HepG2 (cell line): ENCODE results near the gene ADARB2. TPM values are rescaled to one million over a fixed set of nuclear protein-coding genes. Genes with fewer than 3 reads are reported as not detected.

ENCODE experiments used
- ATAC-seq: fragments of 200-7000 bp; cut with Tn5 transposase; 3 replicates; pipeline ENCODE4 v1.9.1; 2020; ENCODE audit warnings: mild to moderate bottlenecking, moderate library complexity
- BruUV-seq: library from RNA; stranded (reverse); fragments of 400-500 nt; replicated peaks from 2 replicates; lab custom pipeline; 2021; lab: Mats Ljungman, UMichigan
- CTCF ChIA-PET: fragments of 300-600 bp; formaldehyde crosslinking; extraction: SDS; loops from one replicate; lab custom pipeline; 2021; ENCODE audit warnings: low total read pairs, inconsistent platforms, low intra/inter-chr PET ratio; lab: Yijun Ruan, JAX
- POLR2A ChIA-PET: fragments of 350-600 bp; sonication (Branson Sonifier 250); formaldehyde crosslinking; loops from one replicate; lab custom pipeline; 2020; ENCODE audit warnings: antibody characterized with exemption, inconsistent platforms; lab: Yijun Ruan, JAX
- DNase-seq: peaks from one replicate; pipeline ENCODE4 v3.0.0-alpha.2; 2015; ENCODE audit warnings: low spot score
- FAIRE-seq: peaks from 3 replicates; lab custom pipeline; 2011; peaks lifted over from hg19 to GRCh38; lab: Jason Lieb, UNC
- H2AFZ ChIP-seq: one replicate; pipeline ENCODE4 v1.6.1; 2011; ENCODE audit warnings: low read length, inconsistent platforms
- H3K27ac ChIP-seq: fragments of 300-600 bp; 3 replicates; pipeline ENCODE4 v1.8.0; 2011; ENCODE audit warnings: mixed run types, mild to moderate bottlenecking, mixed read lengths, low read length, inconsistent platforms; ENCODE audit not compliant: insufficient read depth; ENCODE audit errors: extremely low read length
- H3K27me3 ChIP-seq, 2 experiments: fragments of 200-600 bp in 1 of 2; 2 replicates in 1 of 2; 3 replicates in 1 of 2; pipeline versions ENCODE4 v1.6.0 to v1.8.0; 2011; ENCODE audit warnings: low read length in 2 of 2, mild to moderate bottlenecking in 2 of 2, moderate library complexity in 2 of 2, inconsistent platforms in 1 of 2; ENCODE audit not compliant: insufficient read depth in 2 of 2, control insufficient read depth in 1 of 2
- H3K36me3 ChIP-seq, 2 experiments: fragments of 200-600 bp in 1 of 2; replicated peaks in 1 of 2; 2 replicates in 1 of 2; 3 replicates in 1 of 2; pipeline versions ENCODE4 v1.5.1 to v1.8.0; 2011; ENCODE audit warnings: low read length in 2 of 2, inconsistent platforms in 1 of 2; ENCODE audit not compliant: insufficient read depth in 2 of 2, control insufficient read depth in 1 of 2
- H3K4me1 ChIP-seq: 2 replicates; pipeline ENCODE4 v1.5.1; 2012; ENCODE audit warnings: low read length, inconsistent platforms; ENCODE audit not compliant: insufficient read depth
- H3K4me2 ChIP-seq: 2 replicates; pipeline ENCODE4 v1.6.0; 2011; ENCODE audit warnings: low read depth, low read length, inconsistent platforms
- H3K4me3 ChIP-seq, 3 experiments: fragments of 200-600 bp in 1 of 3; sonication (generic), shearing (Covaris generic) in 1 of 3; replicated peaks in 1 of 3; 2 replicates each; pipeline ENCODE4 v1.5.1; 2011 to 2016; ENCODE audit warnings: low read length in 3 of 3, inconsistent platforms in 2 of 3, low read depth in 2 of 3, mild to moderate bottlenecking in 2 of 3, control low read depth in 1 of 3, mixed read lengths in 1 of 3; ENCODE audit not compliant: insufficient read depth in 1 of 3
- H3K79me2 ChIP-seq: one replicate; pipeline ENCODE4 v1.6.1; 2011; ENCODE audit warnings: low read length, inconsistent platforms; ENCODE audit not compliant: insufficient read depth
- H3K9ac ChIP-seq: 2 replicates; pipeline ENCODE4 v1.6.0; 2011; ENCODE audit warnings: mild to moderate bottlenecking, low read depth, low read length, inconsistent platforms; ENCODE audit not compliant: insufficient read depth
- H3K9me3 ChIP-seq: 2 replicates; pipeline ENCODE4 v1.5.1; 2012; ENCODE audit warnings: mild to moderate bottlenecking, low read length
- H4K20me1 ChIP-seq: 2 replicates; pipeline ENCODE4 v1.6.0; 2011; ENCODE audit warnings: inconsistent platforms, mild to moderate bottlenecking, low read length, moderate library complexity; ENCODE audit not compliant: insufficient read depth
- AHR ChIP-seq: IDR thresholded peaks from 2 replicates; pipeline ENCODE4 v1.6.1; 2018; ENCODE audit warnings: missing genetic modification reagents, missing compliant biosample characterization
- ARHGAP35 ChIP-seq: sonication (generic); formaldehyde crosslinking; IDR thresholded peaks from 2 replicates; pipeline ENCODE4 v1.9.0; 2022; ENCODE audit warnings: mild to moderate bottlenecking, inconsistent platforms, moderate library complexity, missing genetic modification reagents, borderline replicate concordance
- BRCA1 ChIP-seq: sonication (generic); formaldehyde crosslinking; IDR thresholded peaks from 2 replicates; pipeline ENCODE4 v1.4.0; 2020; ENCODE audit warnings: missing genetic modification reagents
- FOXM1 ChIP-seq: sonication (generic); formaldehyde crosslinking; IDR thresholded peaks from 2 replicates; pipeline ENCODE4 v1.5.0; 2020; ENCODE audit warnings: missing genetic modification reagents
- HIVEP1 ChIP-seq: sonication (generic); formaldehyde crosslinking; IDR thresholded peaks from 2 replicates; pipeline ENCODE4 v1.4.0; 2020; ENCODE audit warnings: mild to moderate bottlenecking, missing genetic modification reagents
- HMG20A ChIP-seq: IDR thresholded peaks from 2 replicates; pipeline ENCODE4 v1.6.1; 2016; ENCODE audit warnings: borderline replicate concordance
- KDM3A ChIP-seq: IDR thresholded peaks from 2 replicates; pipeline ENCODE4 v1.6.1; 2018; ENCODE audit warnings: low read depth, missing compliant biosample characterization
- MAF1 ChIP-seq: sonication (generic); formaldehyde crosslinking; IDR thresholded peaks from 2 replicates; pipeline ENCODE4 v1.5.0; 2020; ENCODE audit warnings: missing genetic modification reagents, borderline replicate concordance
- SP1 ChIP-seq, 2 experiments: fragments of 450-650 bp in 1 of 2; sonication (generic) in 1 of 2; formaldehyde crosslinking in 1 of 2; IDR thresholded peaks; 2 replicates each; pipeline versions ENCODE4 v1.4.0 to v1.6.1; 2016 to 2020; ENCODE audit warnings: missing genetic modification reagents in 1 of 2
- TFAP4 ChIP-seq: sonication (generic); IDR thresholded peaks from 2 replicates; pipeline ENCODE4 v1.6.1; 2016; ENCODE audit warnings: low read depth, borderline replicate concordance
- ZKSCAN5 ChIP-seq: sonication (generic); formaldehyde crosslinking; IDR thresholded peaks from 2 replicates; pipeline ENCODE4 v1.5.1; 2020; ENCODE audit warnings: mild to moderate bottlenecking, missing genetic modification reagents
- ZNF20 ChIP-seq: sonication (generic); formaldehyde crosslinking; IDR thresholded peaks from 2 replicates; pipeline ENCODE4 v1.4.0; 2020; ENCODE audit warnings: mild to moderate bottlenecking, moderate library complexity, missing genetic modification reagents
- ZNF616 ChIP-seq: sonication (generic); formaldehyde crosslinking; IDR thresholded peaks from 2 replicates; pipeline ENCODE4 v1.5.0; 2020; ENCODE audit warnings: low read depth, mild to moderate bottlenecking, missing genetic modification reagents
- ZNF816 ChIP-seq: sonication (generic); formaldehyde crosslinking; IDR thresholded peaks from 2 replicates; pipeline ENCODE4 v1.8.0; 2022; ENCODE audit warnings: missing genetic modification reagents, mild to moderate bottlenecking, borderline replicate concordance
- ZNF839 ChIP-seq: sonication (generic); formaldehyde crosslinking; IDR thresholded peaks from 2 replicates; pipeline ENCODE4 v1.4.0; 2020; ENCODE audit warnings: missing genetic modification reagents, mild to moderate bottlenecking, borderline replicate concordance
- WGBS: methylation state at CpG from one replicate; pipeline ENCODE4 v1.1.6; 2017; ENCODE audit warnings: low lambda C conversion rate; 5-methylcytosine and 5-hydroxymethylcytosine counted together
- in situ Hi-C: cut with HindIII; loops from 2 replicates; pipeline ENCODE4 v1.10.0; 2017; ENCODE audit warnings: low pct_unique_long_range_greater_than_20kb; ENCODE audit not compliant: extremely low pct_ligation_motif_present
- intact Hi-C: fragments of 100-400 bp; cut with micrococcal nuclease; formaldehyde crosslinking; loops from one replicate; pipeline ENCODE4 v1.10.0; 2022; ENCODE audit not compliant: unreplicated experiment
- polyA plus RNA-seq, 8 experiments: library from polyadenylated mRNA; depleted of rRNA in 3 of 8; stranded (reverse) in 7 of 8; unstranded in 1 of 8; fragments of >200 nt; fragmentation: Illumina TruSeq in 4 of 8; extraction: Trizol in 4 of 8; gene quantifications; 2 replicates each; pipeline versions ENCODE4 v1.2.1 to v1.2.3, GENCODE V29; 2011 to 2016; ENCODE audit warnings: low read depth in 4 of 8, missing spikeins in 1 of 8, mixed read lengths in 1 of 8; ENCODE audit not compliant: insufficient read depth in 1 of 8
- total RNA-seq, 5 experiments: library from RNA; depleted of rRNA; stranded (reverse); fragments of >200 nt; fragmentation: Illumina TruSeq; extraction: Trizol; gene quantifications; 2 replicates each; pipeline ENCODE4 v1.2.3, GENCODE V29; 2016; ENCODE audit warnings: low read depth in 1 of 5
- TF ChIP-seq, protein P1 (sequence below): sonication (generic); formaldehyde crosslinking; IDR thresholded peaks from 2 replicates; pipeline ENCODE4; 2020; ENCODE audit warnings: missing genetic modification reagents, mild to moderate bottlenecking, borderline replicate concordance

The ADARB2 gene
- total and polyA plus RNA-seq, 2 of the 13 experiments (the other 11 are each of a cell fraction or from before 2014, with no cell fraction given): not detected

DNA sequence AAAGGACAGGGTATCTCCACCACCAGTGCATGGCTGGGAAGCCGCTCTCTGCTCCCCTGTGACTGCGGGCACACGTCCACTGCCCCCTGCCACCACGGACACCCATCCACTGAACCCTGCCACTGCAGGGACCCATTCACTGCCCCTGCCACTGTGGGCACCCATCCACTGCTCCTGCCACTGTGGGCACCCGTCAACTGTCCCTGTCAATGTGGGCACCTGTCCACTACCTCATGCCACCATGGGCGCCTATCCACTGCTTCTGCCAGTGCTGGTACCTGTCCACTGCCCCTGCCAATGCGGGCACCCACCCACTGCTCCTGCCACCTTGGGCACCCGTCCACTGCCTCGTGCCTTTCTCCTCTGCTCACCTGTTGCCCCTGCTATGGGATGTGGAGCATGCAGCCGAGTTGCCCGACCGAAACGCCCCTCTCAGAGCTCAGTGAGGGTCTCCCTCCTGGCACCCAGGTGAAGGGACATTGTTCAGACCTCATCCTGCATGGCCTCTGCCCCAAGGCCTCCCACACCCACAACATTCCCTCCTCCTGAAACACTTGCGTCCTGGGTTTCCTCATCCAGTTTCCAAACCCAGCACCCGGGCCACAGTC, 207.4 kb downstream of the ADARB2 start (continued):
- TF ChIP-seq TFAP4: no peak
- no peak for TF ChIP-seq FOXM1 (CRISPR knock-in tag)
- no peak for TF ChIP-seq HMG20A

- no peak overlapping the region for H3K27ac ChIP-seq
- no peak for ATAC-seq
- no peak for DNase-seq
Measured at GRCh38 chr10:1527951-1528350, 209.4 kb downstream of the ADARB2 start.

More at GRCh38 chr10:1527951-1528350, 209.4 kb downstream of the ADARB2 start:
- in situ Hi-C loops: no loop called here
- H3K4me3 ChIP-seq: no peak overlapping the region
- H3K79me2 ChIP-seq: no peaks in the 10 kb centered on the region
- no peaks in the 10 kb centered on the region for H3K9me3 ChIP-seq
- H3K4me2 ChIP-seq: no peak overlapping the region
- H3K9ac ChIP-seq: no peak overlapping the region
- no peaks in the 10 kb centered on the region for H3K36me3 ChIP-seq
- CTCF ChIA-PET: no interaction called here
- BruUV-seq: no TSS peak
- H4K20me1 ChIP-seq: no peaks in the 10 kb centered on the region
- WGBS: 18% methylated on average over 7 of the region's 15 CpGs
- FAIRE-seq: no peak
- TF ChIP-seq MAF1 (CRISPR knock-in tag) (no peak), ZNF839 (CRISPR knock-in tag) (no peak), HIVEP1 (no peak), KDM3A (CRISPR knock-in tag) (no peak), ZKSCAN5 (CRISPR knock-in tag) (no peak), ZNF20 (no peak), ZNF816 (no peak), BRCA1 (CRISPR knock-in tag) (no peak), AHR (CRISPR knock-in tag) (no peak), SP1 (IDR thresholded peaks at IDR 0.05) (no peak), SP1 (CRISPR knock-in tag; IDR thresholded peaks at IDR 0.05) (no peak), ZNF616 (CRISPR knock-in tag) (no peak), ARHGAP35 (CRISPR knock-in tag) (no peak)
- TF ChIP-seq, protein P1, sequence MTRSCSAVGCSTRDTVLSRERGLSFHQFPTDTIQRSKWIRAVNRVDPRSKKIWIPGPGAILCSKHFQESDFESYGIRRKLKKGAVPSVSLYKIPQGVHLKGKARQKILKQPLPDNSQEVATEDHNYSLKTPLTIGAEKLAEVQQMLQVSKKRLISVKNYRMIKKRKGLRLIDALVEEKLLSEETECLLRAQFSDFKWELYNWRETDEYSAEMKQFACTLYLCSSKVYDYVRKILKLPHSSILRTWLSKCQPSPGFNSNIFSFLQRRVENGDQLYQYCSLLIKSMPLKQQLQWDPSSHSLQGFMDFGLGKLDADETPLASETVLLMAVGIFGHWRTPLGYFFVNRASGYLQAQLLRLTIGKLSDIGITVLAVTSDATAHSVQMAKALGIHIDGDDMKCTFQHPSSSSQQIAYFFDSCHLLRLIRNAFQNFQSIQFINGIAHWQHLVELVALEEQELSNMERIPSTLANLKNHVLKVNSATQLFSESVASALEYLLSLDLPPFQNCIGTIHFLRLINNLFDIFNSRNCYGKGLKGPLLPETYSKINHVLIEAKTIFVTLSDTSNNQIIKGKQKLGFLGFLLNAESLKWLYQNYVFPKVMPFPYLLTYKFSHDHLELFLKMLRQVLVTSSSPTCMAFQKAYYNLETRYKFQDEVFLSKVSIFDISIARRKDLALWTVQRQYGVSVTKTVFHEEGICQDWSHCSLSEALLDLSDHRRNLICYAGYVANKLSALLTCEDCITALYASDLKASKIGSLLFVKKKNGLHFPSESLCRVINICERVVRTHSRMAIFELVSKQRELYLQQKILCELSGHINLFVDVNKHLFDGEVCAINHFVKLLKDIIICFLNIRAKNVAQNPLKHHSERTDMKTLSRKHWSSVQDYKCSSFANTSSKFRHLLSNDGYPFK (CRISPR knock-in tag): no peak
- TF ChIP-seq, all 625 proteins: peak for 0
- Histone ChIP-seq H3K27me3 (peaks cover 3 to 27% of the 10 kb centered on the region in 2 experiments; a peak in 3 of 5 replicates), H2AFZ (no peak overlapping the region), H3K4me1 (no peaks in the 10 kb centered on the region)
- POLR2A ChIA-PET: no interaction called here
- intact Hi-C loops: no loop called here
